Tibial nerve (tissue), 3 donors: ENCODE data around the gene PRKG1.

ENCODE experiments used
- CTCF ChIP-seq, 5 experiments: fragments of 200-600 bp in 3 of 5; fragments of 450-650 bp in 2 of 5; sonication (generic) in 3 of 5; IDR thresholded peaks; one replicate each; pipeline ENCODE4 v1.5.1; 2016 to 2019; ENCODE audit warnings: antibody characterized with exemption in 5 of 5, mild to moderate bottlenecking in 3 of 5, moderate library complexity in 2 of 5
- POLR2A ChIP-seq, 2 donors: fragments of 450-650 bp; IDR thresholded peaks; one replicate each; pipeline ENCODE4 v1.6.1; 2017; ENCODE audit warnings: antibody characterized with exemption in 2 of 2, mild to moderate bottlenecking in 2 of 2, moderate library complexity in 2 of 2

- no peak for TF ChIP-seq CTCF (IDR thresholded peaks at IDR 0.05)
- TF ChIP-seq POLR2A (IDR thresholded peaks at IDR 0.05) = no peak
Observed at GRCh38 chr10:51325649-51326048, 251.4 kb downstream of the PRKG1 start.
